Measurements from ENCODE around the gene UGT1A5.

UGT1A5 gene

DNA sequence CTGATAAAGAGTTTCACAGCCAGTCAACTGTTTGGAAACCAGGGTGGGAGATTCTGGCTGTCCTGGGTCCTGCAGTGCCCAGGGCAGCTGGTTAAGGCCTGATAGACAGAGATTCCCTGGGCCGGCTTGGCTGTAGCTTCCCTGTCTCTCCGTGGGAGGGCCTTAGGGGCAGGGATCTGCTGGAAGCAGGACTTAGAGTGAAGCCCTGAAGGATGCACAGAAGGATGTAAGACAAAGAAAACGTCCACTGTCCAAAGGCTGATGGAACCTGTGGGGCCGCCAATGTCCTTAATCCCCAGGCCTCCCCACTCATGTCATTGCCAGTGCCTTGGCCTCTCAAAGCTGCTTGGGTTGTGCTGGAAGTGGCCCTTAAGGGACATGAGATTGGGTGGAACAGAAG, 98.4 kb downstream of the UGT1A5 start:
- no peak for FAIRE-seq

DNA sequence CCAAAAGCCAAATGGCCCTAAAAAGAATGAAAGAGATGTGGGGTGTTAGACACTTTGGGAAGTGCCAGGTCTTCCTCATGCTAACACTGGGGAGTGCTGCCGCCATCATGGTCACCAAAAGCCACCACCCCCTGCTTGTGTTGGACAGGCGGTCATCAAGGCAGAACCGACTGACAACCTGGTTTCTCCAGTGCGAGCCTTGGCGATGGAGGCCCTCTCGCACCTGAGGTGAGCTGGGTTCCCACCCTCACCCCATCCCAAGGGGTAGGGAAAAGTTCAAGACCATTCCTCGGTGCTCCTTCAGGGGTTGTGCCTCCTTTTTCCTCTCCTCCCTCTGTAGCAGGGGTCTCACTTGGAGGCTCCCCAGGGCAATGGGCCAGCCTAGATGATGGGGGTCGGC, 99.0 kb downstream of the UGT1A5 start:
- no peak for FAIRE-seq

DNA sequence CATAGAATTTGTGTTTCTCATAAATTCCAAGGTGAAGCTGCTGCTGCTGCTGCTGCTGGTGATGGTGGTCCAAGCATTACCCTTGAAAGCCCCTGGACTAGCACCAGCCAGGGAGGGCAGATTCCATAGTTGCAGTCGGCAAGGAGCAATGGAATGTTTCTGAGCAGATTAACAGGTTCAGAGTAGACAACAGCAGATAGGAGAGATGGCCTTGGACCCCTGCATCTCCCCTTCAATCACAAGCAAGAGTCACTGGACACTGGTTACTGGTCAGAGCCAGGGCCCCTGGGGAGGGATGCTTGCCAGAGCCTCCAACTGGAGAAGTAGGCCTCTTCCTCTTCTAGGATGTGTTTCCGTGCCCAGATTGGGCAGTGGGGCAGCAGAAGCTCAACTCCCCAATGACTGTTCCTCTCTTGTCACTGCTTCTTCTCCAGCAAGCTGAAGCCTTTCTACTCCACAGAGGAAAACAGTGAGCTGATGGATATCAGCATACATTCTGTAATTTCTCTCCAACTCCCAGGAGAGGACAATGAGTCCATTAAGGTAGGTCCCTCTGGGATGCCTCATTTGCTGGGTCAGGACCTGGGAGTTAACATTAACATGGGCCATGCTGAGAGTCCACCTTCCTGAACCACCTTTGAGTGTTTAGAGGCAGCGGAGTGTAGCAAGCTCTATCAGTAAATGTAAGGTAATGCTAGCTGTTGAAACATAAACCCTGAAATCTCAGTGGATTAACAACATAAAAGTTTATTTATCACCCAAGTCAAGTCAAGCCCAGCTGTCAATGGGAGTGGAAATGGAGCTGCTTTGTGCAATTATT, 100.7 kb downstream of the UGT1A5 start:
- FAIRE-seq: no peak

GRCh38 chr2:233814056-233814835, 101.5 kb downstream of the UGT1A5 start:
- no peak for FAIRE-seq

- no peak for FAIRE-seq
Observed at GRCh38 chr2:233815861-233816260, 103.2 kb downstream of the UGT1A5 start.

- FAIRE-seq: no peak
Observed at GRCh38 chr2:233816334-233816733, 103.6 kb downstream of the UGT1A5 start.

- no peak for FAIRE-seq
Observed at GRCh38 chr2:233816771-233817170, 104.1 kb downstream of the UGT1A5 start.

GRCh38 chr2:233817361-233817911, 104.7 kb downstream of the UGT1A5 start:
- FAIRE-seq: no peak

GRCh38 chr2:233817995-233818638, 105.4 kb downstream of the UGT1A5 start:
- no peak for FAIRE-seq

- no peak for FAIRE-seq
Observed at GRCh38 chr2:233818639-233819621, 106.2 kb downstream of the UGT1A5 start.

DNA sequence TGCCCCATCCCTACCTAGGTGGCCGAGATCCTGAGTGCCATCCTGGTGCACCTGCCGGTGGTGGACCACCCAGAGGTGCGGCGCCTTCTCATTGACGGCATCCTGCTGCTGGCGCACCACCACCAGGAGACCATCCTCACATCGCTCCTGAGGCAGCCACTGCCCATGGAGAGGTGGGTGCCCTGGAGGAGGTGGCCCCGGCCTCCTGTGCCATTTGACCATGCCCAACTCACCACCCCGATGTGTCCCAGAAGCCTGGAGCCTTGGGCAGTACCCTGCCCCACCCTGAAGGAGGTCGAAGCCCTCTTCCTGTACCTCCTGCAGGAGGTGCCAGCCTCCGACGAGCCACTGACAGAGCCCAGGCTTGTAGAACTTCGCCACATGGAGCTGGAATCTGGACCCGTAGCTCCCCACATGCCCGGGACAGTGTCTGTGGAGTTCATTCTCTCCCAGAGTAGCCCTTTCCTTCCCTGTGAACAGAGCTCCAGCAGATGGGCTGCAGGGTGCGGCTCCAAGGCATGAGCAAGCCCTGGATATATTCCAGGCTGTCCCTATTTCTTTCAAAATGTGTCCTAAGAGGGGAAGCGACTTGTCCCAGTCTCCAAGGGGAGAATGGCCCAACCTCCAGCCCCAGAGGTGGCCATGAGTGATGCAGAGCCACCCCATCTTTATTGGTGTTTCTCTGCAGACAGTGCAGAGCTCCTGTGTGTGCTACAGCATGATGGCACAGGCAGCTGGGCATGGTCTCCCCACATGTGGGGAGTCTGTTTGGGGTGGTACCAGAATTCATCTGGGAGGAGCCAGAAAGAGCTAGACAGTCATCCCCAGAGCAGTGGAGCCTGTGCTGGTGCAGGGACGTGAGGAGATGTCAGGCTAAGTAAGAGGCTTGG, 107.4 kb downstream of the UGT1A5 start:
- FAIRE-seq: no peak

- FAIRE-seq: no peak
Observed at GRCh38 chr2:233820774-233821105, 108.0 kb downstream of the UGT1A5 start.

- no peak for FAIRE-seq
Observed at GRCh38 chr2:233821196-233821595, 108.5 kb downstream of the UGT1A5 start.

- FAIRE-seq: no peak
Observed at GRCh38 chr2:233821709-233822100, 109.0 kb downstream of the UGT1A5 start.

DNA sequence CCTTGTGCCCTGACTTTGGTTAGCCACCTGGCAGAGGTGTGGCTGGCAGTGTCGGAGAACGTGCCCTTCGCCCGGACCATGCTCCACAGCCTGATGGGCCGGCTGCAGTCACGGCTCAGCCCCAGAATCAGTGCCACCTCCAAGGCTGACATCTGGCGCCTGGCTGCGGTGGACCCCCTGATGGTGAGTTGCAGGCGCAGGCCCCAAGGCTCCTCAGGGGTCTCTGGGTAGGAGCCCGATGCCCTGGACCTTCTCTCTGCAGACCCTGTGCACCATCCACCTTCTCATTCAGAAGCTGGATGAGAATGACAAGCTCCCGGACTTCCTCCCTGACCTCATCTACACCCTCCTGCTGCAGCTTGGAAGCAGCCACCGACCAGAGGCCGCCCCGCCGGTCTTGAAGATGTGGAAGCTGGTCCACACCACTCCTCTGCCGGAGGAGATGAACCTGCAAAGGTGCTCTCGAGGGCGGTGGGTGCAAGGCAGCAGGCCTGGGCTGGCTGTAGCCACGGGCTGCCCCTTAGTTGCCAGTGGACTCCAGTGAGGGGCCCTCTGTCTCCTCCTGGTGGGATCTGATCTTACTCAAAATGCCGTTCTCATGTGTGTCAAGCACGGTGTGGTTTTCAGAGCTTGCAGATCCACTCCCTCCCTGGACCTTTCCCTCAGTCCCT, 109.5 kb downstream of the UGT1A5 start:
- FAIRE-seq: no peak
